H9 (cell line): ENCODE measurements around the gene IL25. TPM values are rescaled to one million over a fixed set of nuclear protein-coding genes. Genes with fewer than 3 reads are reported as not detected.

Source experiments
- DNase-seq: peaks from one replicate; pipeline ENCODE4 v3.0.0-alpha.2; 2017
- H2AFZ ChIP-seq: one replicate; pipeline ENCODE4 v1.6.1; 2013; ENCODE audit warnings: mild to moderate bottlenecking, low read length, control low read depth, moderate library complexity
- H2AK5ac ChIP-seq: 2 replicates; pipeline ENCODE4 v1.6.1; 2013; ENCODE audit warnings: low read length, control low read depth, mixed read lengths; ENCODE audit not compliant: insufficient read length
- H2BK120ac ChIP-seq: one replicate; pipeline ENCODE4 v1.6.1; 2013; ENCODE audit warnings: low read depth, mild to moderate bottlenecking, low read length, control low read depth, inconsistent platforms; ENCODE audit not compliant: poor library complexity, severe bottlenecking
- H2BK12ac ChIP-seq: 2 replicates; pipeline ENCODE4 v1.6.1; 2013; ENCODE audit warnings: low read length, control low read depth, mixed read lengths, low read depth; ENCODE audit not compliant: insufficient read length
- H2BK15ac ChIP-seq: 2 replicates; pipeline ENCODE4 v1.6.1; 2013; ENCODE audit warnings: low read depth, low read length, control low read depth
- H2BK20ac ChIP-seq: one replicate; pipeline ENCODE4 v1.6.1; 2013; ENCODE audit warnings: low read depth, mild to moderate bottlenecking, low read length, control low read depth, inconsistent platforms; ENCODE audit not compliant: poor library complexity, severe bottlenecking
- H2BK5ac ChIP-seq: 2 replicates; pipeline ENCODE4 v1.6.1; 2013; ENCODE audit warnings: low read length, control low read depth, mixed read lengths; ENCODE audit not compliant: insufficient read length
- H3K14ac ChIP-seq: 2 replicates; pipeline ENCODE4 v1.6.1; 2013; ENCODE audit warnings: low read length, control low read depth; ENCODE audit not compliant: insufficient read depth
- H3K18ac ChIP-seq: 2 replicates; pipeline ENCODE4 v1.6.1; 2013; ENCODE audit warnings: low read depth, mild to moderate bottlenecking, mixed read lengths, low read length, control low read depth; ENCODE audit not compliant: insufficient read length
- H3K23ac ChIP-seq: 2 replicates; pipeline ENCODE4 v1.6.1; 2013; ENCODE audit warnings: low read length, control low read depth, mixed read lengths, low read depth; ENCODE audit not compliant: insufficient read length
- H3K23me2 ChIP-seq: 2 replicates; pipeline ENCODE4 v1.6.1; 2013; ENCODE audit warnings: low read depth, mild to moderate bottlenecking, mixed read lengths, low read length, control low read depth; ENCODE audit not compliant: insufficient read length, poor library complexity, severe bottlenecking
- H3K27ac ChIP-seq: 2 replicates; pipeline ENCODE4 v1.5.1; 2013; ENCODE audit warnings: low read length, control low read depth, mixed read lengths, low read depth; ENCODE audit not compliant: insufficient read length
- H3K27me3 ChIP-seq: 2 replicates; pipeline ENCODE4 v1.6.1; 2013; ENCODE audit warnings: low read length, control low read depth, inconsistent platforms; ENCODE audit not compliant: insufficient read depth
- H3K4ac ChIP-seq: 2 replicates; pipeline ENCODE4 v1.6.1; 2013; ENCODE audit warnings: low read depth, mild to moderate bottlenecking, control low read depth, inconsistent platforms, low read length, moderate library complexity
- H3K4me1 ChIP-seq: 2 replicates; pipeline ENCODE4 v1.6.1; 2013; ENCODE audit warnings: low read length, control low read depth, inconsistent platforms; ENCODE audit not compliant: insufficient read depth
- H3K4me2 ChIP-seq: 2 replicates; pipeline ENCODE4 v1.6.1; 2013; ENCODE audit warnings: low read length, control low read depth, mixed read lengths; ENCODE audit not compliant: insufficient read length, insufficient read depth
- H3K56ac ChIP-seq: 2 replicates; pipeline ENCODE4 v1.6.1; 2013; ENCODE audit warnings: low read depth, mild to moderate bottlenecking, mixed read lengths, low read length, control low read depth; ENCODE audit not compliant: insufficient read length
- H3K79me1 ChIP-seq: 2 replicates; pipeline ENCODE4 v1.6.1; 2013; ENCODE audit warnings: low read depth, mild to moderate bottlenecking, moderate library complexity, low read length, control low read depth, inconsistent platforms; ENCODE audit not compliant: insufficient read depth, poor library complexity, severe bottlenecking
- H3K79me2 ChIP-seq: 2 replicates; pipeline ENCODE4 v1.6.1; 2013; ENCODE audit warnings: low read length, control low read depth, inconsistent platforms; ENCODE audit not compliant: insufficient read depth
- H3K9ac ChIP-seq: 2 replicates; pipeline ENCODE4 v1.6.1; 2013; ENCODE audit warnings: low read length, control low read depth, mixed read lengths; ENCODE audit not compliant: insufficient read length; ENCODE audit errors: extremely low read depth
- H3K9me3 ChIP-seq: one replicate; pipeline ENCODE4 v1.6.1; 2013; ENCODE audit warnings: low read depth, low read length, inconsistent platforms; ENCODE audit not compliant: control insufficient read depth
- H3T11ph ChIP-seq: one replicate; pipeline ENCODE4 v1.6.1; 2013; ENCODE audit warnings: mild to moderate bottlenecking, low read length, control low read depth, inconsistent platforms
- H4K20me1 ChIP-seq: one replicate; pipeline ENCODE4 v1.6.1; 2013; ENCODE audit not compliant: control insufficient read depth, insufficient read length, insufficient read depth
- H4K5ac ChIP-seq: 2 replicates; pipeline ENCODE4 v1.6.1; 2013; ENCODE audit warnings: low read depth, mild to moderate bottlenecking, mixed read lengths, low read length, control low read depth; ENCODE audit not compliant: insufficient read length
- H4K8ac ChIP-seq: replicated peaks from 2 replicates; pipeline ENCODE4 v1.6.1; 2013; ENCODE audit warnings: low read length, control low read depth, mixed read lengths, low read depth; ENCODE audit not compliant: insufficient read length
- H4K91ac ChIP-seq: 2 replicates; pipeline ENCODE4 v1.6.1; 2013; ENCODE audit warnings: low read depth, mild to moderate bottlenecking, moderate library complexity, mixed read lengths, low read length, control low read depth; ENCODE audit not compliant: insufficient read length
- H3K27ac Mint-ChIP-seq, 3 experiments: 2 replicates in 2 of 3; 3 replicates in 1 of 3; pipeline ENCODE4 v1.8.0; 2020 to 2021; ENCODE audit warnings: mixed read lengths in 3 of 3, mild to moderate bottlenecking in 1 of 3, moderate library complexity in 1 of 3
- H3K27me3 Mint-ChIP-seq: 2 replicates; pipeline ENCODE4 v1.8.0; 2021; ENCODE audit warnings: low read depth, mild to moderate bottlenecking, moderate library complexity, mixed read lengths
- H3K36me3 Mint-ChIP-seq, 3 experiments: 2 replicates in 2 of 3; 3 replicates in 1 of 3; pipeline ENCODE4 v1.8.0; 2020 to 2021; ENCODE audit warnings: low read depth in 3 of 3, mixed read lengths in 3 of 3; ENCODE audit not compliant: insufficient read depth in 1 of 3
- H3K4me1 Mint-ChIP-seq, 2 experiments: 2 replicates each; pipeline ENCODE4 v1.8.0; 2020; ENCODE audit warnings: mixed read lengths in 2 of 2
- H3K4me3 Mint-ChIP-seq, 2 experiments: 2 replicates in 1 of 2; 3 replicates in 1 of 2; pipeline ENCODE4 v1.8.0; 2020 to 2021; ENCODE audit warnings: mild to moderate bottlenecking in 2 of 2, mixed read lengths in 2 of 2, moderate library complexity in 1 of 2
- H3K9me3 Mint-ChIP-seq, 2 experiments: 2 replicates in 1 of 2; 3 replicates in 1 of 2; pipeline ENCODE4 v1.8.0; 2020; ENCODE audit warnings: mild to moderate bottlenecking in 2 of 2, mixed read lengths in 2 of 2, moderate library complexity in 1 of 2
- CTCF ChIP-seq: fragments of 200-600 bp; sonication (generic); conservative IDR thresholded peaks from 3 replicates; pipeline ENCODE4 v1.8.0; 2021; ENCODE audit warnings: antibody characterized with exemption, mild to moderate bottlenecking
- WGBS: extraction: QIAGEN DNeasy Blood & Tissue Kit; methylation state at CpG from one replicate; pipeline ENCODE4 v1.1.7; 2013; ENCODE audit warnings: missing lambda C conversion rate, low lambda C conversion rate, mixed read lengths; ENCODE audit not compliant: insufficient read length; ENCODE audit errors: extremely low coverage; 5-methylcytosine and 5-hydroxymethylcytosine counted together
- total RNA-seq: library from RNA; stranded (reverse); gene quantifications from 2 replicates; pipeline ENCODE4 v1.2.1, GENCODE V29; 2021

IL25 gene
- total RNA-seq, 1 experiment from 2014 or later = not detected

GRCh38 chr14:23409475-23409874, 36.9 kb downstream of the IL25 start:
- no peak overlapping the region for H2BK12ac ChIP-seq
- no peaks in the 10 kb centered on the region for H3K23me2 ChIP-seq
- no peak overlapping the region for H3K27ac ChIP-seq
- no peak overlapping the region for H3T11ph ChIP-seq
- no peak overlapping the region for H3K18ac ChIP-seq
- no peaks in the 10 kb centered on the region for H4K20me1 ChIP-seq
- H3K56ac ChIP-seq = no peak overlapping the region
- H3K9ac ChIP-seq = no peak overlapping the region
- no peaks in the 10 kb centered on the region for H3K9me3 ChIP-seq
- H3K4me3 Mint-ChIP-seq = no peak overlapping the region
- DNase-seq = no peak
- H2AK5ac ChIP-seq = no peak overlapping the region
- no peaks in the 10 kb centered on the region for H3K36me3 Mint-ChIP-seq
- H2BK5ac ChIP-seq = no peak overlapping the region
- H2BK20ac ChIP-seq = no peak overlapping the region
- H2BK120ac ChIP-seq = no peak overlapping the region
- H3K79me2 ChIP-seq = no peaks in the 10 kb centered on the region
- H3K4me1 Mint-ChIP-seq = peaks cover 15 to 17% of the 10 kb centered on the region in 2 experiments
- no peaks in the 10 kb centered on the region for H3K27me3 ChIP-seq
- no peak overlapping the region for H3K4ac ChIP-seq
- no peak overlapping the region for H4K91ac ChIP-seq
- no peak for TF ChIP-seq CTCF
- no peak overlapping the region for H3K4me2 ChIP-seq
- H3K9me3 Mint-ChIP-seq = no peaks in the 10 kb centered on the region
- H3K4me1 ChIP-seq = no peaks in the 10 kb centered on the region
- no peaks in the 10 kb centered on the region for H3K79me1 ChIP-seq
- peaks cover 47% of the 10 kb centered on the region for H3K27me3 Mint-ChIP-seq
- no peak overlapping the region for H2AFZ ChIP-seq
- no peak overlapping the region for H3K14ac ChIP-seq
- no peak overlapping the region for H3K27ac Mint-ChIP-seq
- H4K5ac ChIP-seq = no peak overlapping the region
- H4K8ac ChIP-seq = no peak overlapping the region
- H2BK15ac ChIP-seq = no peak overlapping the region
- WGBS = no CpG with 5 or more reads among the region's 2 CpGs
- no peak overlapping the region for H3K23ac ChIP-seq
